HG03354 (cell line): ENCODE results near the gene SRRM1.
"Not testable (repeated sequence)": the region's sequence is repeated elsewhere in the genome, so short reads cannot be mapped to it uniquely, and the experiment has no call there.

Source experiments
- ATAC-seq: cut with Tn5 transposase; IDR thresholded peaks from one replicate; pipeline ENCODE4 v1.9.1; 2021; ENCODE audit warnings: mild to moderate bottlenecking; ENCODE audit not compliant: unreplicated experiment, poor library complexity, severe bottlenecking

Gene SRRM1

GRCh38 chr1:24640288-24640687, 2.8 kb upstream of the SRRM1 start:
- no peak for ATAC-seq

DNA sequence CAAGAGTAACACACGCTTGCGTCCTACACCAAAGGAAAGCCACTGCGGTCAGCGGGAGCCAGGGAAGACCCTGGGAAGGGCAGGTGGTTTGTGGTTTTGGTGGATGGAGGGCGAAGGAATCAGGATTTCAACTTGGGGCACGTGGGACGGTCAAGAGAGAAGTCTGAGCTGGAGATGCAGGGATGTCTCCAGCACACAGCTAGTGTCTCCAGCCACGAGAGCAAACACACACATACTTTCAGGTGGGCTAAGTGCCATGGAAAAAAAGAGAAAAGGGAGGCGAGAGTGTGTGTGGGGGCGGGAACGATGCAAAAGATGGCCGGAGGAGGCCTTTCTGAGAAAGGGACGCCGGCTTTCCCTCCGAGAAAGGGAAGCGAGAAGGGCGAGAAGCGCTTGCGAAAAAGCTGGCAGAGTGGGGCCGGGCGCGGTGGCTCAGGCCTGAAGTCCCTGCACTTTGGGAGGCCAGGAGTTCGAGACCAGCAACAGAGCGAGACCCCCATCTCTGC, 1.4 kb upstream of the SRRM1 start:
- no peak for ATAC-seq

DNA sequence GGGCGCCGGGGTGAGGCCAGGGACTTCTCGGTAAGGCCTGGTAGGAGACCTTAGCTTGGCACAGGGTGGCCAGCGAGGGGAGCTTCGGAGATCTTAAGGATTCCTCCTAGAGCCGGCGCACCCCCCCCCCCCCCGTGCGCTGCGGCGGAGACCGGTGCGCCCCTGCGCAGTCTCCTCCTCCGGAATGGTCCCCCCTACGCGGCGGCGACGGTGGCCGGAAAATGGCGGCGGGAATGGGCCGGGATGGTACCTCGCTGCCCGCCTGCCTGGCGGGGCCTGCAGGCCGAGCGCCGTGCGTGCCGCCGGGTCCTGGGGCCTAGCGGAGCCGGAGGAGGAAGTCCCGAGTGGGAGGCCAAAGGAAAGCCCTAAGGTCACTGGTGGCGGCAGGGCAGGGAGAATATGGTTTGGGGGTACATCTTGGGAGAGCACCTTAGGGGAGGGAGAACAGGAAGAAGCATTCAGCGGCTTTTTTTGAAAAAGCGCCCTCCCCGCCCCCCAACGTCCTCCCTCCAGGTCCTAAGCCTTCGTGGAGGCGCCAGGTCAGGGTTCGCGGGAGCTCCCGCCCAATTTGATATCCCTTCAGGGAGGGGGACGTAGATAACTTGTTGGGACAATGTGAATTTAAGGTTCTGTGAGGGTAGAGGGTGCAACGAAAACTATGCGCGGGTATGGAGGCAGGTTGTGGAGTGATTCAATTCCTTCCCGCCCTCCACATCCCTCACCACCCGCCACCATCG, 429 bp downstream of the SRRM1 start:
- ATAC-seq, result peak; percentile 26

GRCh38 chr1:24644100-24644384, 940 bp downstream of the SRRM1 start:
- no peak for ATAC-seq

GRCh38 chr1:24648919-24649318, 5.8 kb downstream of the SRRM1 start:
- ATAC-seq, result no peak

DNA sequence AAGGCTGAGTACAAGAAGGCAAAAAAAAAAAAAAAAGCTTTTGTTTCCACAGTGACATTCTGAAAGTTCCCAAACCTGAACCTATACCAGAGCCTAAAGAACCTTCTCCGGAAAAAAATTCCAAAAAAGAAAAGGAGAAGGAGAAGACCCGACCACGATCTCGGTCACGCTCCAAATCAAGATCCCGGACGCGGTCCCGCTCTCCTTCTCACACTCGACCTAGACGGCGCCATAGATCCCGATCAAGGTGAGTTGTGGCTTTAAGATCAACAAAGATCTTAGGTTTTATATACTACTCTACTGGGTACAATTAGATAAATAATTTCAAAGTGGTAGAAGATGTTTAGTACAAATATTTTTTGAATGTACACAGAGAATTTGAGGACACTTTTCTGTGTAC, 9.3 kb downstream of the SRRM1 start:
- no peak for ATAC-seq

- ATAC-seq, result no peak
Observed at GRCh38 chr1:24654010-24654409, 10.9 kb downstream of the SRRM1 start.

DNA sequence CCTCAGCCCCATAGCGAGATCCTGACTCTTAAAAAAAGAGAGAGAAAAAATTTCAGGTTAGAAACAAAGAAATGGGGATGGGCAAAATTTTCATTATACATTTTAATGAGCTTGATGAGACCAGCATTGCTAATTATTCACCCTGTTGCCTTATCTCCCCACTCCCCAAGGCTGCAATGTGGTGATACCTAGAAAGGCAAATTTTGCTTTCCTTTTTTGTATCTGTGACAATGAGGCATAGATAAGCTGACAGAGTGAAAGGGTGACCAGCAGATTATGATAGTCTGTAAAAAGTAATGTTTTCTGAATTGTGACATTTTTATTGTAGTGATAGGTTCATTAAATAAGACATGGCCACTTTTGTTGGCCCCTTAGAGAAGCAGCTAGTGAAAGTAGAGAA, 12.9 kb downstream of the SRRM1 start:
- no peak for ATAC-seq

DNA sequence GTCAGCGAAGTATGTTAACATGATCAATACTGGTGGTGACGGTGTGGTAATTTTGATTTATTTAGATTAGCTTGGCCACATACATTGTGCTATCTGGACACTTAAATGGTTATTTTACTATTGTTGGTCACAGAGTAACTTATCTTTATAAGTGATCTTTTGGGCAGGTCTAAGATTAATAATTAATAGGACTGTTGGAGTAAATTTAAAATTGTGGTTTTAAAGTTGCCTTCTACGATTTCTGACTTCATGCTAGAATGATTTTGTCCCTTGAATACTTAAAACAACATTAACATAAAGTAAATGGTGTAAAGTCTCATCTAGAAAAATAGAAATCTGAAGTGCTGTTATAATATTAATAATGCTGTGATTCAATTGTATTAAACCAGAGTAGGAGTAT, 14.7 kb downstream of the SRRM1 start:
- no peak for ATAC-seq

- ATAC-seq, result no peak
Observed at GRCh38 chr1:24659166-24659904, 16.2 kb downstream of the SRRM1 start.

GRCh38 chr1:24659993-24660665, 17.0 kb downstream of the SRRM1 start:
- ATAC-seq, result no peak

GRCh38 chr1:24664507-24665033, 21.5 kb downstream of the SRRM1 start:
- ATAC-seq, result no peak

GRCh38 chr1:24666794-24667193, 23.7 kb downstream of the SRRM1 start:
- ATAC-seq, result no peak

DNA sequence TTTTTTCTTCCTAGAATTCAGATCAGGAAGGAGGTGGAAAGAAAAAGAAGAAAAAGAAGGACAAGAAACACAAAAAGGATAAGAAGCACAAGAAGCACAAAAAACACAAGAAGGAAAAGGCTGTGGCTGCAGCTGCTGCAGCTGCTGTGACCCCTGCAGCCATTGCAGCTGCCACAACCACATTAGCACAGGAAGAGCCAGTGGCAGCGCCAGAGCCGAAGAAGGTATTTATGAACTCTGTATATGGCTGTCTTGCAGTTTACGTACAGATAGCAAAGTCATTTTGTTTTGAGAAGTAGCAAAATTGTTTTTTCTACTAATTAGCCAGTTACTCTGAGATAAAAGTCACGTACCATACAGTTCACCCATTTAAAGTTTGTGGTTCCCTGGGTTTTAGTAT, 28.3 kb downstream of the SRRM1 start:
- ATAC-seq, result not testable (repeated sequence)

GRCh38 chr1:24672686-24673085, 29.6 kb downstream of the SRRM1 start:
- not testable (repeated sequence) for ATAC-seq

DNA sequence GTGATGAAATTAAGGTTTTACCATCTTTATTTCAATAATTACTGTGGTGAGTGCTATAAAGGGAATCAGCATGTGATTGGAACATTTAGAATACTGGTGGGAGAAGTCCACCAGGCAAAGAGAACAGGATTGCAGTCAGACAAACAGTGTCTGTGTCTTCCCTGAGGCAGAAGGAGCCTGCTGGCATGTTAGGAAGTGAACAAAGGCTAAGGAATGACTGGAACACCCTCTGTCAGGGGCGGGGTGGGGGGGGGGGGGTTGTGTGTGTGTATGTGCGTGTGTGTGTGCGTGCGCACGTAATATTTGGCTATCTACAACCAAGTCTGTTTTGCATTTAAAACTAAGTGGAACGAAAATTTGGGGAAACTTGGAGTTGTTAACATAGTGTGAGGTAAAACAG, 30.2 kb downstream of the SRRM1 start:
- ATAC-seq, result no peak

- ATAC-seq, result not testable (repeated sequence)
Observed at GRCh38 chr1:24678421-24678820, 35.3 kb downstream of the SRRM1 start.

GRCh38 chr1:24679725-24680124, 36.6 kb downstream of the SRRM1 start:
- ATAC-seq, result no peak

GRCh38 chr1:24683713-24684162, 40.6 kb downstream of the SRRM1 start:
- no peak for ATAC-seq

DNA sequence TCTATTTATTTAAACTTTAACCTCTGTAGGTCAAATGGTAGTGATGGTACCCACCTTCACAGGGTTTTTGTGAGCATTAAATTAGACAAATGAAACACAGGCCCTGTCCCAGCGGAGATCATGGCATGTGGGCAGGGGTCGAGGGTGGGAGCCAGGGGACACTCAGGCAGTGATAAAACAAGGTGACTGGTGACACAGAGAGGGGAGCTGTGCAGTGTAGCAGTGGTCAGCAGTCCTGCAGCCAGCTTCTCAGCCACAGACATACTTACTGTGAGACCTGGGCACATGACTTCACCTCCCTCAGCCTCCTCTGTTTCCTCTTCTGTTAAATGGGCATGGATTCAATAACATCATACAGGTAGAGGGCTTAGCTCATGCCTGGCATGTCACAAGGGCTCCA, 44.9 kb downstream of the SRRM1 start:
- no peak for ATAC-seq
